ENCODE data around the gene ITM2C.

ITM2C gene

GRCh38 chr2:230887342-230887741, 22.6 kb downstream of the ITM2C start:
- H3K27ac ChIP-seq (ENCODE audit: low read length) = no peak overlapping the region
- H3K9me3 ChIP-seq (ENCODE audit: control insufficient read depth in 1 of 2, low read length in 2 of 2) = peaks cover 0 to under 1% of the 10 kb centered on the region in 2 donors
- H3K36me3 ChIP-seq (ENCODE audit: control insufficient read depth in 1 of 2, insufficient read depth in 2 of 2, low read length in 2 of 2) = no peaks in the 10 kb centered on the region
- H3K4me1 ChIP-seq (ENCODE audit: control insufficient read depth in 1 of 2, insufficient read depth in 2 of 2, low read length in 2 of 2) = peaks cover 0 to 5% of the 10 kb centered on the region in 2 donors
- no peaks in the 10 kb centered on the region for H3K27me3 ChIP-seq (ENCODE audit: low read depth, low read length)
- H3K4me3 ChIP-seq (ENCODE audit: low read depth in 1 of 2, low read length in 2 of 2) = no peak overlapping the region

- Histone ChIP-seq H3K36me3 (ENCODE audit: control insufficient read depth in 1 of 2, insufficient read depth in 2 of 2, low read length in 2 of 2) (no peaks in the 10 kb centered on the region), H3K4me3 (ENCODE audit: low read depth in 1 of 2, low read length in 2 of 2) (no peak overlapping the region), H3K9me3 (ENCODE audit: control insufficient read depth in 1 of 2, low read length in 2 of 2) (peaks cover 0 to 3% of the 10 kb centered on the region in 2 donors), H3K27ac (ENCODE audit: low read length) (no peak overlapping the region), H3K4me1 (ENCODE audit: control insufficient read depth in 1 of 2, insufficient read depth in 2 of 2, low read length in 2 of 2) (peaks cover 0 to 5% of the 10 kb centered on the region in 2 donors), H3K27me3 (ENCODE audit: low read depth, low read length) (no peaks in the 10 kb centered on the region)
Observed at GRCh38 chr2:230888824-230889400, 24.2 kb downstream of the ITM2C start.

- no peak overlapping the region for H3K27ac ChIP-seq (ENCODE audit: low read length)
Observed at GRCh38 chr2:230889911-230890601, 25.3 kb downstream of the ITM2C start.

GRCh38 chr2:230890646-230891045, 25.9 kb downstream of the ITM2C start:
- H3K27me3 ChIP-seq (ENCODE audit: low read depth, low read length) = no peaks in the 10 kb centered on the region
- H3K9me3 ChIP-seq (ENCODE audit: control insufficient read depth in 1 of 2, low read length in 2 of 2) = peaks cover 0 to 3% of the 10 kb centered on the region in 2 donors
- no peak overlapping the region for H3K4me3 ChIP-seq (ENCODE audit: low read depth in 1 of 2, low read length in 2 of 2)
- H3K36me3 ChIP-seq (ENCODE audit: control insufficient read depth in 1 of 2, insufficient read depth in 2 of 2, low read length in 2 of 2) = no peaks in the 10 kb centered on the region
- peaks cover 4 to 5% of the 10 kb centered on the region in 2 donors for H3K4me1 ChIP-seq (ENCODE audit: control insufficient read depth in 1 of 2, insufficient read depth in 2 of 2, low read length in 2 of 2)
- H3K27ac ChIP-seq (ENCODE audit: low read length) = no peak overlapping the region

More at GRCh38 chr2:230889911-230890601, 25.3 kb downstream of the ITM2C start:
- H3K4me3 ChIP-seq (ENCODE audit: low read depth in 1 of 2, low read length in 2 of 2) = no peak overlapping the region
- H3K27me3 ChIP-seq (ENCODE audit: low read depth, low read length) = no peaks in the 10 kb centered on the region
- H3K4me1 ChIP-seq (ENCODE audit: control insufficient read depth in 1 of 2, insufficient read depth in 2 of 2, low read length in 2 of 2) = peaks cover 4 to 5% of the 10 kb centered on the region in 2 donors
- no peaks in the 10 kb centered on the region for H3K36me3 ChIP-seq (ENCODE audit: control insufficient read depth in 1 of 2, insufficient read depth in 2 of 2, low read length in 2 of 2)
- H3K9me3 ChIP-seq (ENCODE audit: control insufficient read depth in 1 of 2, low read length in 2 of 2) = peaks cover 0 to 3% of the 10 kb centered on the region in 2 donors

- Histone ChIP-seq H3K4me3 (ENCODE audit: low read depth in 1 of 2, low read length in 2 of 2) (no peak overlapping the region), H3K9me3 (ENCODE audit: control insufficient read depth in 1 of 2, low read length in 2 of 2) (peaks cover 0 to 3% of the 10 kb centered on the region in 2 donors), H3K36me3 (ENCODE audit: control insufficient read depth in 1 of 2, insufficient read depth in 2 of 2, low read length in 2 of 2) (no peaks in the 10 kb centered on the region), H3K27me3 (ENCODE audit: low read depth, low read length) (no peaks in the 10 kb centered on the region), H3K27ac (ENCODE audit: low read length) (no peak overlapping the region), H3K4me1 (ENCODE audit: control insufficient read depth in 1 of 2, insufficient read depth in 2 of 2, low read length in 2 of 2) (peaks cover 3 to 4% of the 10 kb centered on the region in 2 donors)
Observed at GRCh38 chr2:230891064-230891463, 26.3 kb downstream of the ITM2C start.

- H3K27ac ChIP-seq (ENCODE audit: low read length) = no peak overlapping the region
- H3K4me1 ChIP-seq (ENCODE audit: control insufficient read depth in 1 of 2, insufficient read depth in 2 of 2, low read length in 2 of 2) = peaks cover 0 to 4% of the 10 kb centered on the region in 2 donors
- H3K4me3 ChIP-seq (ENCODE audit: low read depth in 1 of 2, low read length in 2 of 2) = no peak overlapping the region
- no peaks in the 10 kb centered on the region for H3K27me3 ChIP-seq (ENCODE audit: low read depth, low read length)
- no peaks in the 10 kb centered on the region for H3K36me3 ChIP-seq (ENCODE audit: control insufficient read depth in 1 of 2, insufficient read depth in 2 of 2, low read length in 2 of 2)
- H3K9me3 ChIP-seq (ENCODE audit: control insufficient read depth in 1 of 2, low read length in 2 of 2) = peaks cover 0 to 3% of the 10 kb centered on the region in 2 donors
Observed at GRCh38 chr2:230891509-230891908, 26.8 kb downstream of the ITM2C start.

GRCh38 chr2:230893338-230893737, 28.6 kb downstream of the ITM2C start:
- Histone ChIP-seq H3K27ac (ENCODE audit: low read length) (no peak overlapping the region), H3K4me1 (ENCODE audit: control insufficient read depth in 1 of 2, insufficient read depth in 2 of 2, low read length in 2 of 2) (peaks cover 0 to 4% of the 10 kb centered on the region in 2 donors), H3K4me3 (ENCODE audit: low read depth in 1 of 2, low read length in 2 of 2) (no peak overlapping the region), H3K27me3 (ENCODE audit: low read depth, low read length) (no peaks in the 10 kb centered on the region), H3K9me3 (ENCODE audit: control insufficient read depth in 1 of 2, low read length in 2 of 2) (peaks cover 0 to 3% of the 10 kb centered on the region in 2 donors), H3K36me3 (ENCODE audit: control insufficient read depth in 1 of 2, insufficient read depth in 2 of 2, low read length in 2 of 2) (no peaks in the 10 kb centered on the region)

- no peaks in the 10 kb centered on the region for H3K27me3 ChIP-seq (ENCODE audit: low read depth, low read length)
- H3K36me3 ChIP-seq (ENCODE audit: control insufficient read depth in 1 of 2, insufficient read depth in 2 of 2, low read length in 2 of 2) = no peaks in the 10 kb centered on the region
- peaks cover 0 to 4% of the 10 kb centered on the region in 2 donors for H3K4me1 ChIP-seq (ENCODE audit: control insufficient read depth in 1 of 2, insufficient read depth in 2 of 2, low read length in 2 of 2)
- H3K27ac ChIP-seq (ENCODE audit: low read length) = no peak overlapping the region
- H3K9me3 ChIP-seq (ENCODE audit: control insufficient read depth in 1 of 2, low read length in 2 of 2) = peaks cover 0 to 3% of the 10 kb centered on the region in 2 donors
- no peak overlapping the region for H3K4me3 ChIP-seq (ENCODE audit: low read depth in 1 of 2, low read length in 2 of 2)
Observed at GRCh38 chr2:230893841-230894781, 29.4 kb downstream of the ITM2C start.

- no peak overlapping the region for H3K4me3 ChIP-seq (ENCODE audit: low read depth in 1 of 2, low read length in 2 of 2)
- no peaks in the 10 kb centered on the region for H3K36me3 ChIP-seq (ENCODE audit: control insufficient read depth in 1 of 2, insufficient read depth in 2 of 2, low read length in 2 of 2)
- peaks cover 0 to 3% of the 10 kb centered on the region in 2 donors for H3K9me3 ChIP-seq (ENCODE audit: control insufficient read depth in 1 of 2, low read length in 2 of 2)
- peaks cover 3% of the 10 kb centered on the region for H3K27me3 ChIP-seq (ENCODE audit: low read depth, low read length)
- no peak overlapping the region for H3K27ac ChIP-seq (ENCODE audit: low read length)
- H3K4me1 ChIP-seq (ENCODE audit: control insufficient read depth in 1 of 2, insufficient read depth in 2 of 2, low read length in 2 of 2) = peaks cover 0 to 4% of the 10 kb centered on the region in 2 donors
Observed at GRCh38 chr2:230895536-230896345, 31.0 kb downstream of the ITM2C start.

- Histone ChIP-seq H3K27ac (ENCODE audit: low read length) (no peak overlapping the region), H3K27me3 (ENCODE audit: low read depth, low read length) (peaks cover 3% of the 10 kb centered on the region), H3K4me1 (ENCODE audit: control insufficient read depth in 1 of 2, insufficient read depth in 2 of 2, low read length in 2 of 2) (peaks cover 0 to 4% of the 10 kb centered on the region in 2 donors), H3K9me3 (ENCODE audit: control insufficient read depth in 1 of 2, low read length in 2 of 2) (peaks cover 0 to 3% of the 10 kb centered on the region in 2 donors), H3K4me3 (ENCODE audit: low read depth in 1 of 2, low read length in 2 of 2) (no peak overlapping the region), H3K36me3 (ENCODE audit: control insufficient read depth in 1 of 2, insufficient read depth in 2 of 2, low read length in 2 of 2) (no peaks in the 10 kb centered on the region)
Observed at GRCh38 chr2:230896346-230897115, 31.8 kb downstream of the ITM2C start.
